Measurements from ENCODE around the gene GLB1L2. TPM values are rescaled to one million over a fixed set of nuclear protein-coding genes. Genes with fewer than 3 reads are reported as not detected.
"Not testable (repeated sequence)": the region's sequence is repeated elsewhere in the genome, so short reads cannot be mapped to it uniquely, and the experiment has no call there.

The GLB1L2 gene
- total RNA-seq, 1 experiment from 2014 or later: 1.1 TPM

DNA sequence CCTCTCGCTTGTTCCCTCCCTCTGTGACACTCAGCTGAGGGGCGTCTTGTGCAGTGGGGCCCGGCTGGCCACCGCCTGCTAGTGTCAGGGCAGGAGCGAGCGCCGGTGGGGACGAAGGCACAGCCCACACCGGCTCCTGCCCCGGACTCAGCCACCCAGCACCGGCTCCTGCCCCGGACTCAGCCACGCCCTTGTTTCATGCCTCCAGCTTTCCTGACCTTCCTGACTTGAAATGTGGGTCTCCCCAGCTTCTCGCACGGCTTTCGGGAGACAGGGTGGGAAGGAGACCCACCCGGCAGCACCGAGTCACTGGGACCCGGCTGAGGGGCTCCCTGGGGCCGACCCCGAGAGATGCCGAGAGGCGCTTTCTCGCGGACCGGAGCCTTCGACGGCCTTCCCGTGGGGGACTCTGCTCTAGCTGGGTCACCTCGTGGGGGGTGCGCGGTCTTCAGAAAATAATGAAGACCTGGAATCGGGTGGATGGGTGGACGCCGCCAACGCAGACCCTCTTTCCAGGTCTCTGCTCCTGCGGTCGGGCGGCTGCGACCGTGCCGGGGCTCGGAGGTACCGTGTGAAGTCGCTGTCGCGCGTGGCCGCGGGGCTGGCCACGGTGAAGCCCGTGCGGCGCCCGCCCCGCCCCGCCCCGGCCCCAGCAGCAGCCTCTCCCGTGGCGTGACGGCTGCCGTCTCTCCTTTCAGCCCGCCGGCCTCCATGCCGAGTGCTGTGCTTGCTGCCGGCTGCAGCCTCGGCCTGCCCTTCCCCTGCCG lies 10.2 kb downstream of the GLB1L2 start:
- in situ Hi-C loops (cut with HindIII; ENCODE audit: low pct_unique_long_range_greater_than_20kb, low sequenced_read_pairs): no loop called here
- no peak for DNase-seq (ENCODE audit: low read depth, low spot score)

DNA sequence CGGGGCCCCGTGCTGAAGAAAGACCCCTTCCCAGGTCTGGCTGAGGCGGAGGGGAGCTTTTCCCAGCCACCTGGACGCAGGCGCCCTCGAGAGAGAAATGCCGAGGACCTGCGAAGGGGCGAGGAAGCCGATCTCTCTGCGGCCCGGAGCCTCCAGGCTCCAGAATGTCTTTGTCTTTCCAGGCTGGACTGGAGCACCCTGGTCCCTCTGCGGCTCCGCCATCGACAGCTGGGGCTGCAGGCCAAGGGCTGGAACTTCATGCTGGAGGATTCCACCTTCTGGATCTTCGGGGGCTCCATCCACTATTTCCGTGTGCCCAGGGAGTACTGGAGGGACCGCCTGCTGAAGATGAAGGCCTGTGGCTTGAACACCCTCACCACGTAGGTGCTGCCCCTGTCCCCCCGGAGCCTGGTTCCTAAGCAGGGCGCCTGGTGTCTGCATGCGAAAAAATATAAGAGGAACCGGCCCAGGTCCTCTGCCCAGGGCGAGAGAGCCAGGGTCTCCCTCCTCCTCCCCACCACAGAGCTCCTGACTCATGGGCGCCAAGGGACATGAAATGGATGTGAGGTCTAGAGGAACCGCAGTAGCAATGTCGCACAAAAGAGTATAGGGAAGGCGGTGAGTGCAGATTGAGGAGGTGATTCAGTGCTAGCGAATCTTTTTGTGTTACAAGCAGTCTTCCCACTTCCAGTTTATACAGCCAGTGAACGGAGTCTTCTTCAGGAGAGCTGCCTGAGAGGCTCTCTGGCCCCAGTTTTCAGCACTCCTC lies 11.0 kb downstream of the GLB1L2 start:
- no peak for DNase-seq (ENCODE audit: low read depth, low spot score)
- in situ Hi-C loops (cut with HindIII; ENCODE audit: low pct_unique_long_range_greater_than_20kb, low sequenced_read_pairs): no loop called here

DNA sequence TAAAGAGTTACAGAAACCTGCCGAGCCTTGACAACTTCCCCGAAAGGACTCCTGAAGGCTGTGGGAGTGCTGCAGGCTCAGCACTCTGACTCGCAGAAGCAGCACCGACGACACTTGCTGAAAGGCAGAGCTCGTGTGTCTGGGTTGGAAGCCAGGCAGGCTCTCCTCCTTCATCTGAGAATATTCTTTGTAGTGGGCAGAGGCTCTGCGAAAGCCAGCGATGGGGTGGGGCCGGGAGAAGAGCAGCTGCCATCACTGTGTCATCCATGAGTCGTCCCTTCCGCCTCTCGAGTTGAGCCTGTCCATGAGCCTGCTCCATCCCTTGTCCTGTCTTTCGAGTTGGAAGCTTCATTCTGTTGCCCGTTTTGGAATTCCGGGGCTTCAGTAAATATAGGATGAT lies 11.9 kb downstream of the GLB1L2 start:
- in situ Hi-C loops (cut with HindIII; ENCODE audit: low pct_unique_long_range_greater_than_20kb, low sequenced_read_pairs): no loop called here
- DNase-seq (ENCODE audit: low read depth, low spot score): no peak

DNA sequence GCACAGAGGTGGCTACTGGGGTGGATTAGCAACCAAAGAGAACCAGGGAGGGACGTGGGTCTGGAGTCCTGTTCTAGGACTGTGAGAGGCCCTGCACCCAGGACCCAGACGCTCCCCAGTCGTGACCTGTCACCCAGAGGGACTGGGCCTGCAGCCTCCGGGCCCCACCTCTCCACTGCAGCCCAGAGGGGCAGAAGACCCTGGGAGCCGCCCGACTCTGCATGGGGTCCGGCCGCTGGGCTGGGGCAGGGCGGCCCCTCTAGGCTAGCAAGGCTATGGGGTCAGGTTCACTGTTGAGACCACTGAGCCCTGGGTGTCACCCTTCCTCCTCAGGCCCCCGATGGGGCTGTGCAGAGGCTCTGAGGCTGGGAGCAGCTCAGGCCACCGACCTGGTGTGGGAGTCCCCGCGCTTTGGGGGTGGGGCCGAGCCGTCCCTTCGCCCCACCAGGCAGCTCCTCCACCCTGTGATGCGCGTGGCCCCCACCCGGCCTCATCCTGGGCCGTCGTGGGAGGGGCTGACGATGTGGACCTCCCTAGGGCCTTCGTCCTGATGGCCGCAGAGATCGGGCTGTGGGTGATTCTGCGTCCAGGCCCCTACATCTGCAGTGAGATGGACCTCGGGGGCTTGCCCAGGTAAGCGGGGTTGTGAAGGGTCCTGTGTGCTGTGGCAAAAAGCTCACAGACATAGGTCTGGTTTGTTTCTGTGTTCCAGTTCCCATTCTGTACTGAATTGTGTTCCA lies 12.9 kb downstream of the GLB1L2 start:
- DNase-seq (ENCODE audit: low read depth, low spot score); in situ Hi-C loops (cut with HindIII; ENCODE audit: low pct_unique_long_range_greater_than_20kb, low sequenced_read_pairs): not testable (repeated sequence)

DNA sequence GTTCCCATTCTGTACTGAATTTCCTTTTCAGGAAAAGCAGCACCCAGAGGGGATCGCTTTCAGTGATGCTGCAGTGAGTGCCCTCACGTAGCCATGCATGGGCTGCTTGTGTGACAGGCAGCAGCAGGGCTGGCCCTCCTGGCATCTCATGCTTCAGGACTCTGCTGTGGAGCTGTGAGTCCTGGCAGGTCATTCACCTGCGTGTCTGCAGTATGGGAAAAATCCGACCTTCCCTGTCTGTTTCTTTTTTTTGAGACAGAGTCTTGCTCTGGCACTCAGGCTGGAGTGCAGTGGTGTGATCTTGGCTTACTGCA lies 13.4 kb downstream of the GLB1L2 start:
- in situ Hi-C loops (cut with HindIII; ENCODE audit: low pct_unique_long_range_greater_than_20kb, low sequenced_read_pairs): no loop called here
- DNase-seq (ENCODE audit: low read depth, low spot score): no peak

DNA sequence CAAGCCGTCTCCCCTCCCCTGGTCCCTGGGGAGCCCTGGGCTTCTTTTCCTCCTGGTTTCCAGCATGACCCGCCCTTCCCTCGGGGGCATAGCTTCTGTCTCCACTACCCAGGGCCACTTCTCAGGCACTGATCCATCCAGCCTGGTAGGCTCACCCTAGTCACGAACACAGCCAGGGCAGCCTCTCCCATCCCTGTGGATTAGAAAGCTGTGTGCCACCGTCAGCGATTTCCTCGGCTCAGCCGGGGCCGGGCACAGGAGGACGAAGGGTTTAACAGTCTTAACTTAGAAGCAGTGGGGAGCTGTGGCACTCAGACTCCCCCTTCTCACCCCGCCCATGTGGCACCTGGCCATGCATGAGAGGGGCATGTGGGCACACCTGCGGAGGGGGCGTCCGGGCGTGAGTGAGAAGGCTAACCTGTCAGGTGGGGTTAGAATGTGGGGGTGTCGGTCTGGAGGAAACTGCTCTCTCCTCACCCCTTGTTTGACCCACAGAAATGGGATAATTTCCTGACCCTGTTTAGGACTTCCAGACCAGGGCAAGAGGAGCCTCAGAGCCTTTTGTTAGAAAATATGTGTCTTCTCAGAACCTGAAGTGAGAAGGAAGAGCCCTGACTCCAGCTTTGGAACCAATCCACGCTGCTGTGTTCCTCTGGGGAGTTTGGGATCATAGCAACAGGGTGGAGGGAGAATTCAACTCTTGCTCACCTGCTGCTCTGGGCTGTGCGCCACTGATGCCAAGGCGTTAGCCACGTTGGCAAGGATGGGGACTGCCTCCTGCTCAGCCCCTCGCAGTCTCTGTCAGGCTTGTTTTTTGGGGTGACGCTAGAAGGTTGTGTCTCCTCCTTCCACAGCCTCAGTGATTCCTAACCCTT lies 14.6 kb downstream of the GLB1L2 start:
- in situ Hi-C loops (cut with HindIII; ENCODE audit: low pct_unique_long_range_greater_than_20kb, low sequenced_read_pairs): no loop called here
- no peak for DNase-seq (ENCODE audit: low read depth, low spot score)

DNA sequence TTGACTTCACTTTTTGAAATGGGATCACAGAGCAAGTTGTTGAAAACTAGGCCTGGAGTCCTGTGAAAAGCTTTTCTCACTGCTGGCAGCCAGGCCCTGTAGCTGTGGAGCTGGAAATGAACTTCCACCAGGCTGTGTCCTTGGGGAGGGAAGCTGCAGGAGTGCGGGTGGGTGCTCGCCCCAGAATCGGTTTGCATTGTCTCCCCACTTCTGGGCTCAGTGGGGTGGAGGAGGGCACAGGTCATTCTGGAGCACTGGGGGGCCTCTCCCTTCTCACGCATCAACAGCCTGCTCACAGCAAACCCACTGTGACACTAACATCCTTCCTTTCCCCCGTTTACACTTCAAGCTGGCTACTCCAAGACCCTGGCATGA lies 15.2 kb downstream of the GLB1L2 start:
- in situ Hi-C loops (cut with HindIII; ENCODE audit: low pct_unique_long_range_greater_than_20kb, low sequenced_read_pairs): no loop called here
- DNase-seq (ENCODE audit: low read depth, low spot score): no peak

DNA sequence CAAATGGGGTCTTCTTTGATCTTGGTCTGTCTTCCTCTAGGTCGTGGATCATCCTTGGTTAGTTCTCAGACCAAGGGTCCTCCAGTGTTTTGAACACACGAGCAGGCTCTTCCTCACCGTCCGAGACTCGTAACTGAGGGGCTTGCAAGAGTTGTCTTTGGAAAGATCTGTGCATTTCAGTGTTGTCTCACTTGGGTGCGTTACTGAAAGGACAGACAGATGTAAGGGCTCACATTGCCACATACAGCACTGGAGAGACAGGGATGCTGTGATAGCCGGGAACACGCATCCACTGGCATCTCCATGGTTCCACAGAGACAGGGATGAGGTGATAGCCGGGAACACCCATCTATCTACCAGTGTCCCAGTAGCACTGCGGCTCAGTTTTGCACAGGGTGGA lies 15.7 kb downstream of the GLB1L2 start:
- in situ Hi-C loops (cut with HindIII; ENCODE audit: low pct_unique_long_range_greater_than_20kb, low sequenced_read_pairs): no loop called here
- DNase-seq (ENCODE audit: low read depth, low spot score): no peak

DNA sequence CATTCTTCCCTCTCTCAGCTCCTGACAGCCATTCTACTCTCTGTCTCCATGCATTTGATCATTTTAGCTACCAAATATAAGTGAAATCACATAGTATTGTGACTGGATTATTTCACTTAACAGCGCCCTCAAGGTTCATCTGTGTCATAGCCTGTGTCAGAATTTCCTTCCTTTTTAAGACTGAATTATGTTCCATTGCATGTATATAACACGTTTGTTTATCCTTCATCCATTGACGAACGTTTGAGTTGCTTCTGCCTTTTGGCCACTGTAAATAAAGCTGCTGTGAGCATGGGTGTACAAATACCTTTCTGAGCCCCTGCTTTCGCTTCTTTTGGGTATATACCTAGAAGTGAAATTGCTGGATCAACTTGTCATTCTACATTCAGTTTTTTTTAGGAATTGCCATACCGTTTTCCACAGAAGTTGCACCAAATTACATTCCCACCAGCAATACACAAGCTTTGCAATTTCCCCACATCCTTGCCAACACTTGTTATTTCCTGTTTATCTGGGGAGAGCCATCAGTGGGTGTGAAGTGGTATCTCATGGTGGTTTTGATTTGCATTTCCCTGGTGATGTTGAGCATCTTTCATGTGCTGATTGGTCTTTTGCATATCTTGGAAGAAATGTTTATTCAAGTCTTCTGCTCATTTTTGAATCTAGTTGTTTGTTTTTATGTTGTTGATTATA lies 17.5 kb downstream of the GLB1L2 start:
- in situ Hi-C loops (cut with HindIII; ENCODE audit: low pct_unique_long_range_greater_than_20kb, low sequenced_read_pairs): no loop called here
- no peak for DNase-seq (ENCODE audit: low read depth, low spot score)

DNA sequence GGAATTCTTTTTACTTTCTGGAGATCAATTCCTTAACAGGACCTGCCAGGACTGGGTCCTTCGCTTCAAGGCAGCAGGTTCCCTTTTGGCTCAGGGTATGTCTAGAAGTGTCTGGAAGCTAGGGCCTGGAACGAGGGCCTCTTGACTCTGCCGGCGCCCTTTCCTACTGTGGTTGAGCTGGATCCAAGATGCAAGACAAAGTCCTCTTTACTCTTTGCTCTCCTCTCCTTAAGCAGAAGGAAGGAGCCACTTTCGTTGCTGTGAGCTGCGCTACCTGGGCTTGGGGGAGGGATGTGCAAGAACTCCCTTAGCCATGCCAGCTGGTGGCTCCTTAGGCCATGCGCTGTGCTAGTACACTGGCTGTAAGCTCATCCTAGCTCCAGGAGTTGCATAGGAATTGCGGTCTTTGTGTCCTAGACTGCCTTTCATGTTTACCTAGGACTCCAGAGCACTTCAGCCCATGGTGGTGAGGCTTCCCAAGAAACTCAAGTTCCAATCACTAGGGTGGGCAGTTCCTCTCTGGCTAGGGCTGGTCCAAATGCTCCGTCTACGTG lies 18.1 kb downstream of the GLB1L2 start:
- in situ Hi-C loops (cut with HindIII; ENCODE audit: low pct_unique_long_range_greater_than_20kb, low sequenced_read_pairs): no loop called here
- no peak for DNase-seq (ENCODE audit: low read depth, low spot score)

DNA sequence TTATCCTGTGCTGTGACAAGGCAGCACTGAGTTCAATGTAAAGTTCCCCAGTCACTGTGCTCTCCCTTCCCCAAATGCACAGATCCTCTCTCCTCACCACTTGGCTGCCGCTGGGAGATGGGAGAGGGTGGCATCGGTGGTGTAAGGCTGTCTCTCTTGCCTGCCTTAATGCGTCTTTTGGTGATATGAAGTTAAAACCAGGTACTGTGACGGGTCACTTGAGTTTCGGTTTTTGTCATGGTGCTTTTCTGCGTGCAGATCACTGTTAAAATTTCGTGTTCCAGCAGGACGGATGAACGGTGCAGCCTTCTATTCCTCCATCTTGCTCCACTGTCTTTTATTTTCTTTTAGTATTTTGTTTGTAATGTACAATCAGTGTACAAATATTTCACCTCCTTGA lies 18.6 kb downstream of the GLB1L2 start:
- DNase-seq (ENCODE audit: low read depth, low spot score): no peak
- in situ Hi-C loops (cut with HindIII; ENCODE audit: low pct_unique_long_range_greater_than_20kb, low sequenced_read_pairs): no loop called here

DNA sequence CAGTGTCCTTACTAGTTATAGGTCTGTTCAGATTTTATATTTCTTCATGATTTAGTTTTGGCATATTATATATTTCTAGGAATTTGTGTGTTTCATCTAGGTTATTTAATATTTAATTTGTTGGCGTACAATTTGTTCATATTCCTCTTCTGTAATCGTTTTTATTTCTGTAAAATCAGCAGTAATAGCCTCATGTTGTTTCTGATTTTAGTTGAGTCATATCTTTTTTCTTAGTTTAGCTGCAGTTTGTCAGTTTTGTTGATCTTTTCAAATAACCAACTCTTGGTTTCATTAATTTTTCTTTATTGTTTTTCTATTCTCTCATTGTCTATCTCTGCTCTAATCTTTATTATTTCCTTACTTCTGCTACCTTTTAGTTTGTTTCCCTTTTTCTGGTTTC lies 20.3 kb downstream of the GLB1L2 start:
- in situ Hi-C loops (cut with HindIII; ENCODE audit: low pct_unique_long_range_greater_than_20kb, low sequenced_read_pairs): no loop called here
- no peak for DNase-seq (ENCODE audit: low read depth, low spot score)

DNA sequence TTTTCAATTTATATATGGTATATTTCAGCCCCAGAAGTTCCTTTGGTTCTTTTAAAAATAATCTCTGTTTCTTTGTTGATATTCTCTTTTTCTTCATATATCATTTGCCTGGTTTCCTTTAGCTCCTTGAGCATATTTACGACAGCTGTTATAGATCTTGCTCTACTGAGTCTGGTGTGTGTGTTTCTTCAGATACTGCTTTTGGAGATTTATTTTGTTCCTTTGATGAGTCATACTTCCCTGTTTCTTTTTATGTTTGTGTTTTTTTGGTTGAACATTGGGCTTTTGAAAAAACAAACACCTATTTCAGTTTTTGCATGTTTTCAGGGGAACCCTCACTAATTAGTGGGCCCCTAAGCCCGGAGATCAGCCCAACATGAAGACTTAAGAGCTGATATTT lies 23.3 kb downstream of the GLB1L2 start:
- DNase-seq (ENCODE audit: low read depth, low spot score): no peak
- in situ Hi-C loops (cut with HindIII; ENCODE audit: low pct_unique_long_range_greater_than_20kb, low sequenced_read_pairs): no loop called here

DNA sequence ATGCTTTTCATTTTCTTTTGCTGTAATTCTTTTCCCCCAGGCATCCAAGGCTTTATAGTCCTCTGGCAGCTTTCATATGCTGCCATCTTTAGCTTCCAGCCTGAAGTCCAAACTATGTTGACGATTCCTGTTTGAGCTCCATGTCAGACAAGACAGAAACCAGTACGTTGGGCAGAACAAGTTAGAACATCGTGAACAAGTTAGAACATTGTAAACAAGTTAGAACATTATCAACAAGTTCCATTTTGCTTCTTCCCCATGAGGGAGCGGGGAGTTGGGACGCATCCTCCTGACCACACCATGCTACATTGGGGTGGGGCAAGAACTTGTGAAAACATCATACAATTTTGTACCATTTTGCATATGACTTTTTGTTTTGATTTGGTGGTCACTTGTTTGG lies 23.9 kb downstream of the GLB1L2 start:
- in situ Hi-C loops (cut with HindIII; ENCODE audit: low pct_unique_long_range_greater_than_20kb, low sequenced_read_pairs): no loop called here

DNA sequence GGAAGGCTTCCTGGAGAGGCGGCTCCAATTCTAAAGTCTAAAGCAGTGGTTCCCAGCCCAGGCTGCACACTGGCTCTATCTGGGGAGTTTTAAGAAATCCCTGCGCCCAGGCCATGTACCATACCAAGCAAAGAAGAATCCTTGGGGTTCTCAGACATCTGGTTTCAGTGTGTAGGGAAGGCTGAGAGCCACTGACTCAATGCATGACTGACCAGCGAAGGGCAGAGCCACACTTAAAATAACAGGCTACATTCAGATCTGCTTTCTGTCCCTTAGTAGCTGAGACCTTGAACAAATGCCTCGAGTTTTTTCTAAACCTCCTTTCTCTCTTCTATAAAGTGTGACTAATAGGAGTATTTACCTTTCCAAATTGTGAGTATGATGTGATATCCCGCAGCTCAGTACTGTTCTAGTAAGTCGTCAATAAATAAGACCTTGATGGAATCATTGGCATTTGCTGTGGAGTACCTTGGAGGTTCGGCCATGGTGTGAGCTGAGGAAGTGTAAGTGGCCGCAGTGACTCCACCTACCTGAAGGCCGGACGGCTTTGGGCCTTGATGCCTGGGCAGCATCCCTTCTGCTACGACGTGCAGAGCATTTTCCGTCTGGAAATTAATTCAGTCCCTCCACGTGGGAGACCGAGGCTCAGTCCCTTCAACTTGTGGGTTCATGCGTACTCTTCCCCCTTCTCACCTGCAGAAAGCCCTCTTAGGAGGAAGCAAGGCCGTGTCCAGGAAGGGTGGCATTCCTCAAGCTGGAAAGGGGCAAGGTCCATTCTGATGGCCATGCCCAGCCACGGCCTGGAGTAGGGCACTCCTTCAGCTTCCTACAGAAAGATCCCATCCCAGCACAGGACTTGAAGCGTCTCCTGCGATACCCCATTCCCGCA lies 25.1 kb downstream of the GLB1L2 start:
- in situ Hi-C loops (cut with HindIII; ENCODE audit: low pct_unique_long_range_greater_than_20kb, low sequenced_read_pairs): no loop called here
- DNase-seq (ENCODE audit: low read depth, low spot score): no peak

More for the DNA sequence above, 23.9 kb downstream of the GLB1L2 start:
- no peak for DNase-seq (ENCODE audit: low read depth, low spot score)

DNA sequence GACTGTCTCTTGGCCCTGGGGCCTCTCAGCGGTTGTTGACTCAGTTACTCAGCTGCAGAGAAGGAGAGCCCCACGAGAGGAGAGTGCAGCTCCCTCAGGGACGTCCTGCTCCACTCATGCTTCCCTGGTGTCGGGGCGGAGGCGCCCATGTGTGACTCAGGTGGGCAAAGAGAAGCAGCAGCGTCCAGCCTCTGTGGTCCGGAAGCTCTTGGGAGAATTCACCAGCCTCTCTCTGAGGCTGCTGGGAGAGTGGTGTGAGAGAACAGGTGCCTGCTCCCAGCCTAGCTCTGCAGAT lies 25.7 kb downstream of the GLB1L2 start:
- in situ Hi-C loops (cut with HindIII; ENCODE audit: low pct_unique_long_range_greater_than_20kb, low sequenced_read_pairs): no loop called here
- DNase-seq (ENCODE audit: low read depth, low spot score): no peak

Measured in SK-MEL-5 (cell line).